Upper lobe of left lung (tissue), 6 donors: Measurements from ENCODE around the gene MTFMT. TPM values are rescaled to one million over a fixed set of nuclear protein-coding genes. Genes with fewer than 3 reads are reported as not detected.
"Not testable (repeated sequence)": the region's sequence is repeated elsewhere in the genome, so short reads cannot be mapped to it uniquely, and the experiment has no call there.

ENCODE experiments used
- ATAC-seq, 2 donors: fragments of 200-7000 bp; cut with Tn5 transposase; one replicate each; pipeline ENCODE4 v1.9.1; 2022; ENCODE audit warnings: mild to moderate bottlenecking in 2 of 2, moderate library complexity in 2 of 2; ENCODE audit not compliant: low FRiP score in 2 of 2
- DNase-seq, 2 donors: peaks; one replicate each; pipeline ENCODE4 v3.0.0-alpha.2; 2019 to 2020
- H3K27ac ChIP-seq, 4 donors: fragments of 200-600 bp; sonication (generic); one replicate each; pipeline ENCODE4 v1.5.1; 2016 to 2019
- H3K27me3 ChIP-seq, 4 donors: fragments of 200-600 bp; sonication (generic); one replicate each; pipeline ENCODE4 v1.5.1; 2017 to 2019
- H3K36me3 ChIP-seq, 4 donors: fragments of 200-600 bp; sonication (generic); one replicate each; pipeline ENCODE4 v1.5.1; 2016 to 2019
- H3K4me1 ChIP-seq, 4 donors: fragments of 200-600 bp; sonication (generic); one replicate each; pipeline ENCODE4 v1.5.1; 2018 to 2019
- H3K4me3 ChIP-seq, 4 donors: fragments of 200-600 bp; sonication (generic); one replicate each; pipeline ENCODE4 v1.5.1; 2017 to 2019; ENCODE audit warnings: mild to moderate bottlenecking in 2 of 4, moderate library complexity in 1 of 4
- H3K9me3 ChIP-seq, 4 donors: fragments of 200-600 bp; sonication (generic); one replicate each; pipeline ENCODE4 v1.5.1; 2018 to 2019
- CTCF ChIP-seq, 6 experiments: fragments of 450-650 bp in 4 of 6; fragments of 200-600 bp in 2 of 6; sonication (generic) in 2 of 6; IDR thresholded peaks; one replicate each; pipeline ENCODE4 v1.5.1; 2016 to 2019; ENCODE audit warnings: antibody characterized with exemption in 6 of 6
- EP300 ChIP-seq, 4 donors: sonication (generic); formaldehyde crosslinking; IDR thresholded peaks; one replicate each; pipeline ENCODE4 v1.5.1; 2017; ENCODE audit warnings: antibody characterized with exemption in 4 of 4, control low read depth in 2 of 4
- POLR2A ChIP-seq, 4 donors: fragments of 450-650 bp; IDR thresholded peaks; one replicate each; pipeline ENCODE4 v1.5.1; 2016 to 2017; ENCODE audit warnings: antibody characterized with exemption in 4 of 4, mild to moderate bottlenecking in 2 of 4
- POLR2AphosphoS5 ChIP-seq, 2 donors: sonication (generic); formaldehyde crosslinking; IDR thresholded peaks; one replicate each; pipeline ENCODE4 v1.5.1; 2017; ENCODE audit warnings: antibody characterized with exemption in 2 of 2
- WGBS, 2 donors: methylation state at CpG; one replicate each; pipeline ENCODE4 v1.1.5; 2017 to 2018; 5-methylcytosine and 5-hydroxymethylcytosine counted together
- total RNA-seq, 6 donors: library from RNA; depleted of rRNA in 4 of 6; stranded (reverse); fragments of >200 nt in 4 of 6; gene quantifications; one replicate each; pipeline versions ENCODE4 v1.1.0 to v1.2.1, GENCODE V29; 2016 to 2021
- donor health status: DM: no; HTN: no; CAD: no; lungs with moderate emphysema.
- donor health status: DM: no; HTN: yes; CAD: no; lungs with severe emphysema.

Gene MTFMT
- total RNA-seq, 6 donors from 2014 or later = 15.8 to 35.6 (median 25.5) TPM

- peak in 1 of 2 donors; percentile 89 for DNase-seq
- TF ChIP-seq POLR2A (IDR thresholded peaks at IDR 0.05) = no peak
- TF ChIP-seq CTCF (IDR thresholded peaks at IDR 0.05) = no peak
- TF ChIP-seq EP300 (IDR thresholded peaks at IDR 0.05) = peak in 1 of 4 donors; percentile 68
- peak; percentile 81 to 91 for TF ChIP-seq POLR2AphosphoS5 (IDR thresholded peaks at IDR 0.05)
- H3K27ac ChIP-seq = peak within 1 kb of the TSS; percentile 21 to 69 (median 52)
These were observed 15.5 kb upstream of the MTFMT start, which contains the start of gene SLC51B for GRCh38 chr15:65044724-65045481. Gene SLC51B, plus strand, starts transcription at chr15:65045387. Its CDS starts 4,618 bp downstream, at chr15:65050005.

GRCh38 chr15:65044218-65044617, 14.8 kb upstream of the MTFMT start:
- ATAC-seq = peak; percentile 70 to 73
- H3K27ac ChIP-seq = peak overlapping the region; percentile 21 to 69 (median 52)
- not testable (repeated sequence) for H3K4me3 ChIP-seq, H3K36me3 ChIP-seq, H3K27me3 ChIP-seq, H3K9me3 ChIP-seq
- DNase-seq = peak in 1 of 2 donors; percentile 78
- WGBS, 2 donors = 50 to 83% methylated on average over 5 of the region's 5 CpGs
- H3K4me1 ChIP-seq = peaks cover 0 to 36% (median 21%) of the 10 kb centered on the region in 4 donors

More at GRCh38 chr15:65044724-65045481, 15.5 kb upstream of the MTFMT start, which contains the start of gene SLC51B:
- H3K4me3 ChIP-seq = no peak within 1 kb of the TSS
- no peaks in the 10 kb centered on the region for H3K27me3 ChIP-seq
- ATAC-seq = peak; percentile 57 to 91
- peaks cover 6 to 43% (median 28%) of the 10 kb centered on the region in 4 donors for H3K4me1 ChIP-seq
- H3K9me3 ChIP-seq = no peaks in the 10 kb centered on the region
- no peaks in the 10 kb centered on the region for H3K36me3 ChIP-seq
- whole genome bisulfite sequencing, 2 donors = 46 to 73% methylated on average over 5 to 7 of the region's 7 CpGs

DNA sequence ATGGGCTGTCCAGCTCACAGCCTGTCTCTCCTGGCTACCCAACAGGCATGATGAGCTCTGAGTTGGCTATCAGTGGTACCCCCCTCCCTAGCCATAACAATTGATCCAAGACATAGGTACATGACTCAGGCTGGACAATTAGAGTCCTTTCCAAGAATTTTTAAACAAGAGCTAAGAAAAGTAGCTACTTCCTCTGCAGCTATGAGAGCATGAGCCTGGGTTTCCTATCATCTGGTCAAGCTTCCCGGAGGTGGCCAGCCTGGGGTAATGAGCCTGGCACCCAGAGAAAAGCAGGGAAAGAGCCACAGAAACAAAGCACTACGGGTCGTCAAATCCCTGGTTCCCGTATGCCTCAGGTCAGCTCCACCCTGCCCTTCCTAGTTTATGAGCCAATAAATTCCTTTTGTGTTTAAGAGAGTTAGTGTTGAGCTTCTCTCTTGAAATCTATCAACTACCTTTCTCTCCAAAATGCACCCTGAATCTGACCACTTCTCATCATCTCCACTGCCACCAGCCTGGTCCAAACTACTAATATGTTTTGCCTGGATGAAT, 13.4 kb upstream of the MTFMT start:
- TF ChIP-seq POLR2AphosphoS5 (IDR thresholded peaks at IDR 0.05) (no peak), POLR2A (IDR thresholded peaks at IDR 0.05) (no peak), CTCF (IDR thresholded peaks at IDR 0.05) (no peak), EP300 (IDR thresholded peaks at IDR 0.05) (no peak)
- Histone ChIP-seq H3K4me1 (peaks cover 0 to 28% (median 20%) of the 10 kb centered on the region in 4 donors), H3K9me3 (no peaks in the 10 kb centered on the region), H3K36me3 (no peaks in the 10 kb centered on the region), H3K4me3 (no peak overlapping the region), H3K27ac (peak overlapping the region in 1 of 4 donors; percentile 57), H3K27me3 (no peaks in the 10 kb centered on the region)
- no peak for DNase-seq
- ATAC-seq = no peak
- WGBS, 2 donors = 51 to 60% methylated on average over 4 of the region's 4 CpGs

DNA sequence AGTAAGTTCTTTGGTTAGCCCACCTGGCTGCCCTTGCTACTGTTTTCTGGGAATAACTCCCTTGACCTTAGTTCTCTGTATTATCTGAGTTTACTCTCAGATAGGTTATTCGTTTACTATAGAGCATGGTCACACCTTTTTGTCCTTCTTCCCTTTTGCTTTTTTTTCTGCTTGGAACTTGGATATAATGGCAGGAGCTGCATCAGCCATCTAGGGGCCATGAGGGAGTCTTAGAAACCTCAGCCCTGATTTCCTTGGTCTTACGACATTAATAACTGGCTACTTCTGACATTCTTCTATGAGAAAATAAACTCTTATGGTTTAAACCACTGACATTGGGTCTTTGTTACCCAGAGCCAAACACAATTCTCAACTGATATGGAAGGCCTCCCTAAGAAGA, 12.3 kb upstream of the MTFMT start:
- 93 to 94% methylated on average over 2 of the region's 2 CpGs for WGBS, 2 donors
- Histone ChIP-seq H3K27ac (no peak overlapping the region), H3K27me3 (no peaks in the 10 kb centered on the region), H3K4me1 (peaks cover 0 to 28% (median 20%) of the 10 kb centered on the region in 4 donors), H3K4me3 (no peak overlapping the region), H3K9me3 (no peaks in the 10 kb centered on the region), H3K36me3 (no peaks in the 10 kb centered on the region)
- DNase-seq (no peak), ATAC-seq (no peak)
- TF ChIP-seq POLR2A (IDR thresholded peaks at IDR 0.05) (no peak), CTCF (IDR thresholded peaks at IDR 0.05) (no peak), EP300 (IDR thresholded peaks at IDR 0.05) (no peak)

DNA sequence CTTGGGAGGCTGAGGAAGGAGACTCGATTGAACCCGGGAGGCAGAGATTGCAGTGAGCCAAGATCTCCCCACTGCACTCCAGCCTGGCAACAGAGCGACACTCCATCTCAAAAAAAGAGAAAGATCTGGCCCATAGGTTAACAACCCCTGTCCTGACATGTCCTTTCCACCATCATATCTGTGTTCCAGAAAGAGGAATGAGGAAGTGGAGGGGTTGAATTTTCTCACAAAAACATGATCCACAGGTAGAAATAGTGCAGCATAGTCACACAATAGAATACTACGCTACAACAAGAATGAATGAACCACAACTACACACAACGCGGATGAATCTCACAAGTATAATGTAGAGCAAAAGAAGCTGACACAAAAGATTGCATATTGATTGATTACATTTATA, 11.0 kb upstream of the MTFMT start:
- TF ChIP-seq EP300 (IDR thresholded peaks at IDR 0.05) (no peak), POLR2A (IDR thresholded peaks at IDR 0.05) (no peak), CTCF (IDR thresholded peaks at IDR 0.05) (no peak), POLR2AphosphoS5 (IDR thresholded peaks at IDR 0.05) (no peak)
- no peaks in the 10 kb centered on the region for H3K9me3 ChIP-seq
- no peak for ATAC-seq
- peaks cover 0 to 23% (median 19%) of the 10 kb centered on the region in 4 donors for H3K4me1 ChIP-seq
- no peaks in the 10 kb centered on the region for H3K36me3 ChIP-seq
- no peak overlapping the region for H3K4me3 ChIP-seq
- WGBS, 2 donors = 87 to 97% methylated on average over 6 of the region's 6 CpGs
- no peak overlapping the region for H3K27ac ChIP-seq
- DNase-seq = no peak
- no peaks in the 10 kb centered on the region for H3K27me3 ChIP-seq
